ENCODE data around the gene TRPM4. TPM values are rescaled to one million over a fixed set of nuclear protein-coding genes. Genes with fewer than 3 reads are reported as not detected.
"Not testable (repeated sequence)": the region's sequence is repeated elsewhere in the genome, so short reads cannot be mapped to it uniquely, and the experiment has no call there.

Gene TRPM4
- total RNA-seq, 1 donor from 2014 or later: 28.5 TPM

DNA sequence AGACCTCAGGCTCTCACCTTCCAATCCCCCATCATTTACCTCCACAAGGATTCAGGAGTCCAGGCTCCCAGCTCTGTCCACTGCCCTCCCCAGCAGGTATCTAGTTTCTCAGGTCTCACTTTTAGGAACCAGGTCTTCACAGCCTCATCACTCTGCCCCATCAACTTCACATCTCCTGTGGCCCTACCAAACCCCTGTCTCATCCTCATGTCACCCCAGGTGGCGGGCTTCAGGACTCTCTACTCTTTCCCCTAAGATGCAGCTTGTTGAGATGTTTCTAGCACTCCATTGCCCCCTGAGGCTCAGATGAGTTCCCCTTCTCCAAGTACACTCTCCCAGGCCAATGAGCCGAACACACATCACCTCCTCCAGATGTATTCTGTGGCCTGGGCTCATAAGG is 36.7 kb upstream of the TRPM4 start:
- H3K4me1 Mint-ChIP-seq (ENCODE audit: unreplicated experiment): peaks cover 23% of the 10 kb centered on the region
- DNase-seq (ENCODE audit: extremely low spot score, unreplicated experiment): no peak
- TF ChIP-seq, protein P1, sequence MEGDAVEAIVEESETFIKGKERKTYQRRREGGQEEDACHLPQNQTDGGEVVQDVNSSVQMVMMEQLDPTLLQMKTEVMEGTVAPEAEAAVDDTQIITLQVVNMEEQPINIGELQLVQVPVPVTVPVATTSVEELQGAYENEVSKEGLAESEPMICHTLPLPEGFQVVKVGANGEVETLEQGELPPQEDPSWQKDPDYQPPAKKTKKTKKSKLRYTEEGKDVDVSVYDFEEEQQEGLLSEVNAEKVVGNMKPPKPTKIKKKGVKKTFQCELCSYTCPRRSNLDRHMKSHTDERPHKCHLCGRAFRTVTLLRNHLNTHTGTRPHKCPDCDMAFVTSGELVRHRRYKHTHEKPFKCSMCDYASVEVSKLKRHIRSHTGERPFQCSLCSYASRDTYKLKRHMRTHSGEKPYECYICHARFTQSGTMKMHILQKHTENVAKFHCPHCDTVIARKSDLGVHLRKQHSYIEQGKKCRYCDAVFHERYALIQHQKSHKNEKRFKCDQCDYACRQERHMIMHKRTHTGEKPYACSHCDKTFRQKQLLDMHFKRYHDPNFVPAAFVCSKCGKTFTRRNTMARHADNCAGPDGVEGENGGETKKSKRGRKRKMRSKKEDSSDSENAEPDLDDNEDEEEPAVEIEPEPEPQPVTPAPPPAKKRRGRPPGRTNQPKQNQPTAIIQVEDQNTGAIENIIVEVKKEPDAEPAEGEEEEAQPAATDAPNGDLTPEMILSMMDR (IDR thresholded peaks at IDR 0.05): no peak
- no peaks in the 10 kb centered on the region for H3K36me3 Mint-ChIP-seq (ENCODE audit: unreplicated experiment)
- H3K27ac Mint-ChIP-seq (ENCODE audit: unreplicated experiment): no peak overlapping the region
- H3K9me3 Mint-ChIP-seq (ENCODE audit: unreplicated experiment): no peaks in the 10 kb centered on the region
- no peaks in the 10 kb centered on the region for H3K27me3 Mint-ChIP-seq (ENCODE audit: unreplicated experiment)
- H3K4me3 Mint-ChIP-seq (ENCODE audit: unreplicated experiment): peak overlapping the region; percentile 44

DNA sequence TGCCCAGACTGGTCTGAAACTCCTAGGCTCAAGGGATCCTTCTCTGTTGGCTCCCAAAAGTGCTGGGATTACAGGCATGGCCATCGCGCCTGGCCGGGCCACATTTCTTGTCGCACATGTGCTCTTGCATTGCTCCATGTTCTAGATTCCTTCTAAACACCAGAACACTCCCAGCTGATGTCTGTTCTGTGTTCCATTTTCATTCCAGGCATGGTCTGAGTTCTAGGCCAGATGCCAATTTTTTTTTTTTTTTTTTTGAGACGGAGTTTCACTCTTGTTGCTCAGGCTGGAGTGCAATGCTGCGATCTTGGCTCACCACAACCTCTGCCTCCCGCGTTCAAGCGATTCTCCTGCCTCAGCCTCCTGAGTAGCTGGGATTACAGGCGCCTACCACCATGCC is 35.8 kb upstream of the TRPM4 start:
- not testable (repeated sequence) for H3K9me3 Mint-ChIP-seq (ENCODE audit: unreplicated experiment); DNase-seq (ENCODE audit: extremely low spot score, unreplicated experiment); H3K27ac Mint-ChIP-seq (ENCODE audit: unreplicated experiment); H3K27me3 Mint-ChIP-seq (ENCODE audit: unreplicated experiment); H3K36me3 Mint-ChIP-seq (ENCODE audit: unreplicated experiment); H3K4me3 Mint-ChIP-seq (ENCODE audit: unreplicated experiment)
- H3K4me1 Mint-ChIP-seq (ENCODE audit: unreplicated experiment): peaks cover 19% of the 10 kb centered on the region

DNA sequence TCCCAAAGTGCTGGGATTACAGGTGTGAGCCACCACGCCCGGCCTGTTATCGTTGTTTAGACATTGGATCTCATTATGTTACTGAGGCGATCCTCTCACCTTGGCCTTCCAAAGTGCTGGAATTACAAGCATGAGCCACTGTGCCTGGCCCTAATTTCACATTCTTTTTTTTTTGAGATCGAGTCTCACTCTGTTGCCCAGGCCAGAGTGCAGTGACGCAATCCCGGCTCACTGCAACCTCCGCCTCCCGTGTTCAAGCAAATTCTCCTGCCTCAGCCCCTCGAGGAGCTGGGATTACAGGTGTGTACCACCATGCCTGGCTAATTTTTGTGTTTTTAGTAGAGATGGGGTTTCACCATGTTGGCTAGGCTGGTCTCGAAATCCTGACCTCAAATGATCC is 34.3 kb upstream of the TRPM4 start:
- H3K27me3 Mint-ChIP-seq (ENCODE audit: unreplicated experiment): not testable (repeated sequence)

DNA sequence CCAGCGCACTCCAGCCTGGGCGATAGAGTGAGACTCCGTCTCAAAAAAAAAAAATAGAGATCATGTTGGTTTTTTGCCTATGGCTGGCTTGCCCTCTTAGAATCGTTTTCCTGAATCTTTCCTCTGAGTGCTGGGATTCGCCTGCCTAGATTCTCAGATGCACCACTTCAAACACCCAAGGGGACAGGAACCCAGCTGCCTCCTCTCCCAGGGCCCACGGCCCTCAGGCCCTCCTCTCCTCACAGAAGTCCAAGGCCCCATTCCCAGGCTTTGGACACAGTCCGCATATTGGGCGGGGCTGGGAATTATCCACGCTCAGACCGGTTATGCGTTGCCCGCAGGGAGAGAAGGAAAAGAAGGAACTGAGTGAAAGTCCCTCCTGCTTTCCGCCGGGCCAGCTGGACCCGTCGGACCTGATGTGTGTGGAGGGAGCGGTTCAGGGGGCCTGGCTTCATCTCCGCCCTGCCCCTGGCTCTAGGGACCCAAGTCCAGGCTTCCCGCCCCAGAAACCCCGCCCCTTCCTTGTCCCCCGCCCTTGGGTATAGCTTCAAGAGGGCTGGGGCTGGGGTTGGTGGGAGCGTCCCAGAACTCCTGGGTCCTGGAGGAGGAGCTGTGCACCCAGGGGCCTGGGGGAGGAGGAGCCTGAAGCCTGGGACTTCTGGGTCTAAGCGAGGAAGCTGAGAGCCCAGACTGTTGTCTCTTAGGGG is 32.4 kb upstream of the TRPM4 start:
- Mint-ChIP-seq H3K4me1 (ENCODE audit: unreplicated experiment) (peaks cover 21% of the 10 kb centered on the region), H3K9me3 (ENCODE audit: unreplicated experiment) (no peaks in the 10 kb centered on the region), H3K27ac (ENCODE audit: unreplicated experiment) (no peak overlapping the region), H3K36me3 (ENCODE audit: unreplicated experiment) (no peaks in the 10 kb centered on the region), H3K27me3 (ENCODE audit: unreplicated experiment) (no peaks in the 10 kb centered on the region), H3K4me3 (ENCODE audit: unreplicated experiment) (no peak overlapping the region)
- TF ChIP-seq, protein P1 (IDR thresholded peaks at IDR 0.05): no peak
- DNase-seq (ENCODE audit: extremely low spot score, unreplicated experiment): no peak

More for the DNA sequence above, 34.3 kb upstream of the TRPM4 start:
- not testable (repeated sequence) for DNase-seq (ENCODE audit: extremely low spot score, unreplicated experiment); H3K27ac Mint-ChIP-seq (ENCODE audit: unreplicated experiment); H3K4me3 Mint-ChIP-seq (ENCODE audit: unreplicated experiment); H3K36me3 Mint-ChIP-seq (ENCODE audit: unreplicated experiment); H3K9me3 Mint-ChIP-seq (ENCODE audit: unreplicated experiment)
- H3K4me1 Mint-ChIP-seq (ENCODE audit: unreplicated experiment): peaks cover 16% of the 10 kb centered on the region

DNA sequence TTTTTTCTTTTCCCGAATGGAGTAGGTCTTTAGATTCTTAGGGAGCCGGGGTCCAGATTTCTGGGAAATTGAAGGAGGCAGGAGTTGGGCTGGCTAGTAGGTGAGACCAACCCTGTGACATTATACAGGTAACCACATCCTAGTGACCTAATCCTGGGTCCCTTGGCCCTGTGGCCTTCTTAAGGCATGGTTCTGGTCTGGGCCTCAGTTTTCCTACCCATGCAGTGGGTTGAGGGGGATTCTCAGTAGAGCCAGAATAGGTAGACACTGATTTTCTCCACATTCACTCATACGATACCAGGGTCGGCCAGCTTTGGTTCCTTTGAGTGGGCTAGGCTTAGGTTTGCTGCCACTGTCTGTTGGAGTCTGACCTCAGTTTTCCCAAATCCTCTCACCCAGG is 31.0 kb upstream of the TRPM4 start:
- TF ChIP-seq, protein P1 (IDR thresholded peaks at IDR 0.05): no peak
- Mint-ChIP-seq H3K9me3 (ENCODE audit: unreplicated experiment) (no peaks in the 10 kb centered on the region), H3K36me3 (ENCODE audit: unreplicated experiment) (no peaks in the 10 kb centered on the region), H3K27me3 (ENCODE audit: unreplicated experiment) (no peaks in the 10 kb centered on the region), H3K4me1 (ENCODE audit: unreplicated experiment) (peaks cover 16% of the 10 kb centered on the region), H3K27ac (ENCODE audit: unreplicated experiment) (no peak overlapping the region), H3K4me3 (ENCODE audit: unreplicated experiment) (no peak overlapping the region)
- DNase-seq (ENCODE audit: extremely low spot score, unreplicated experiment): no peak

DNA sequence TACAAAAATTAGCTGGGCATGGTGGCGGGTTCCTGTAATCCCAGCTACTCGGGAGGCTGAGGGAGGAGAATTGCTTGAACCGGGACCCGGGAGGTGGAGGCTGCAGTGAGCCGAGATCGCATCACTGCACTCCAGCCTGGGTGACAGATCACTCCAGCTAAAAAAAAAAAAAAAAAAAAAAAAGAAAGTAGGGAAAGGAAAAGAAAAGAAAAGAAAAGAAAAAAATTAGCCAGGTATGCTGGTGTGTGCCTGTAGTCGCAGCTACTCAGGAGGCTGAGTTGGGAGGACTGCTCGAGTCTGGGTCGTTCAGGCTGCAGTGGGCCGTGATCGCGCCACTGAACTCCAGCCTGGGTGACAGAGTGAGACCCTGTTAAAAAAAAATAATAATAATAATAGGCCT is 30.4 kb upstream of the TRPM4 start:
- H3K27me3 Mint-ChIP-seq (ENCODE audit: unreplicated experiment); H3K36me3 Mint-ChIP-seq (ENCODE audit: unreplicated experiment); DNase-seq (ENCODE audit: extremely low spot score, unreplicated experiment); H3K27ac Mint-ChIP-seq (ENCODE audit: unreplicated experiment); H3K9me3 Mint-ChIP-seq (ENCODE audit: unreplicated experiment): not testable (repeated sequence)
- peak overlapping the region; percentile 38 for H3K4me3 Mint-ChIP-seq (ENCODE audit: unreplicated experiment)
- peaks cover 16% of the 10 kb centered on the region for H3K4me1 Mint-ChIP-seq (ENCODE audit: unreplicated experiment)
